ENCODE measurements around the gene USP28.

DNA sequence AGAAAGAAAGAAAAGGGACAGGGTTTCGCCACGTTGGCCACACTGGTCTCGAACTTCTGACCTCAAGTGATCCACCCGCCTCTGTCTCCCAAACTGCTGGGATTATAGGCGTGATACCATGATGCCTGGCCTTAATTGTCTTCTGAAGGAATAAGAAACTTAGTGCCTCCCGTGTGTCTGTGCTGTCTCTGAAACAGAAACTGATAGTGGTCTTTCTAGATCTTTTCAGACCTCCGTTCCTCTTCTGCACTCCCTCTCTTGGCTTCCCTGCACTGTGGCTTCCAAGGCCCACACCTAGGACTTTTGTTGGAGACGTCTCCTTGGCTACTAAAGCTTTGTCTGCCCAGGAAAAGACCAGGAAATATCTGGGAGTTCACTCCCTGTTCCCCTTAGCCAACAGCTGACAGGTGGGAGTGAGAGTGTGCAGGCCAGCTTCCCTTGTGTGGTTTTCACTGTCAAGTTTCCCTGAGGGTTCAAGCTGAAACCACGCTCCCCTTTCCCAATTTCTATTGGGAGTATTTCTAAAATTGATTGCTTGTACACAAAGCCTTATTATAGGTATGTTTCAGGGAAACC, 19.1 kb upstream of the USP28 start:
- TF ChIP-seq CTCF (IDR thresholded peaks at IDR 0.05) (no peak), POLR2A (IDR thresholded peaks at IDR 0.05) (no peak), POLR2AphosphoS5 (IDR thresholded peaks at IDR 0.05) (no peak), EP300 (IDR thresholded peaks at IDR 0.05) (no peak)
